ENCODE measurements around the gene MTHFS. TPM values are rescaled to one million over a fixed set of nuclear protein-coding genes. Genes with fewer than 3 reads are reported as not detected.

Gene MTHFS
- polyA plus RNA-seq, 1 donor (not counting 4 experiments of a cell fraction or from before 2014, with no cell fraction given): 33.8 TPM

DNA sequence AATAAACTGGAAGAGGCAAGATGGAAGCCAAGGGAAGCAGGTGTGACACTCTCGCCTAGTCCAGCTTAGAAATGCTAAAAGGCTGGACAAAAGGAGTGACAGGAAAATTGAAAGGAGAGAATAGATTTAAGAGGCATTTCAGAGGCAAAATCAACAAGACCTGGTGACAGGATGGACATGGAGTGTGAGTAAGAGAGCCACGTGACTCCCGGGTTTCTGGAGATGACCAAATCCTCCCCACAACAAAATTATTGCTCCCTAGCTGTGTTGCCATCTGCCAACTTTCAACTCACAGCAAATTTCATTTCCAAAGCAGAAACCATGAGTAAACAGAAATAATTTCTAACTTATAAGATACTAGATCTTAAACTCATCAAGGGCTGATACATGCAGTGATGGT is 52.6 kb downstream of the MTHFS start:
- Histone ChIP-seq H3K27ac (ENCODE audit: control insufficient read depth, insufficient read depth, low read length) (no peak overlapping the region), H3K4me3 (ENCODE audit: control insufficient read depth in 2 of 3, extremely low read depth in 1 of 3, insufficient read depth in 2 of 3, low read depth in 1 of 3, low read length in 3 of 3) (no peak overlapping the region), H2AFZ (ENCODE audit: control insufficient read depth, low read length) (no peak overlapping the region), H4K20me1 (ENCODE audit: control insufficient read depth, extremely low read depth, insufficient read depth, low read length) (no peaks in the 10 kb centered on the region), H3K9me1 (ENCODE audit: control insufficient read depth, extremely low read depth, insufficient read depth, low read length) (no peaks in the 10 kb centered on the region), H3K4me1 (ENCODE audit: control insufficient read depth, extremely low read depth, insufficient read depth, low read length) (no peaks in the 10 kb centered on the region), H3K36me3 (ENCODE audit: control insufficient read depth in 2 of 2, extremely low read depth in 1 of 2, insufficient read depth in 2 of 2, low read length in 2 of 2) (peaks cover 1 to 4% of the 10 kb centered on the region in 2 experiments), H3K4me2 (ENCODE audit: control insufficient read depth, extremely low read depth, insufficient read depth, low read depth, low read length) (no peak overlapping the region), H3K9me3 (ENCODE audit: control insufficient read depth, low read depth, low read length) (no peaks in the 10 kb centered on the region), H3K9ac (ENCODE audit: control insufficient read depth, extremely low read depth, insufficient read depth, low read length) (no peak overlapping the region), H3K79me2 (ENCODE audit: control insufficient read depth, insufficient read depth, low read length) (no peaks in the 10 kb centered on the region), H3K27me3 (ENCODE audit: control insufficient read depth, extremely low read depth, insufficient read depth, low read length) (no peaks in the 10 kb centered on the region)
- no peak for TF ChIP-seq EZH2 (IDR thresholded peaks at IDR 0.05; ENCODE audit: low read length)
- TF ChIP-seq, protein P1, sequence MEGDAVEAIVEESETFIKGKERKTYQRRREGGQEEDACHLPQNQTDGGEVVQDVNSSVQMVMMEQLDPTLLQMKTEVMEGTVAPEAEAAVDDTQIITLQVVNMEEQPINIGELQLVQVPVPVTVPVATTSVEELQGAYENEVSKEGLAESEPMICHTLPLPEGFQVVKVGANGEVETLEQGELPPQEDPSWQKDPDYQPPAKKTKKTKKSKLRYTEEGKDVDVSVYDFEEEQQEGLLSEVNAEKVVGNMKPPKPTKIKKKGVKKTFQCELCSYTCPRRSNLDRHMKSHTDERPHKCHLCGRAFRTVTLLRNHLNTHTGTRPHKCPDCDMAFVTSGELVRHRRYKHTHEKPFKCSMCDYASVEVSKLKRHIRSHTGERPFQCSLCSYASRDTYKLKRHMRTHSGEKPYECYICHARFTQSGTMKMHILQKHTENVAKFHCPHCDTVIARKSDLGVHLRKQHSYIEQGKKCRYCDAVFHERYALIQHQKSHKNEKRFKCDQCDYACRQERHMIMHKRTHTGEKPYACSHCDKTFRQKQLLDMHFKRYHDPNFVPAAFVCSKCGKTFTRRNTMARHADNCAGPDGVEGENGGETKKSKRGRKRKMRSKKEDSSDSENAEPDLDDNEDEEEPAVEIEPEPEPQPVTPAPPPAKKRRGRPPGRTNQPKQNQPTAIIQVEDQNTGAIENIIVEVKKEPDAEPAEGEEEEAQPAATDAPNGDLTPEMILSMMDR (optimal IDR thresholded peaks at IDR 0.05 in 1 of 3, IDR thresholded peaks at IDR 0.05 in 1 of 3, conservative IDR thresholded peaks at IDR 0.05 in 1 of 3; ENCODE audit: extremely low read depth in 1 of 3, insufficient read depth in 2 of 3, low read length in 3 of 3): no peak
- FAIRE-seq: no peak
- dilution Hi-C loops (cut with MboI; ENCODE audit: extremely low pct_ligation_motif_present, low sequenced_read_pairs): no loop called here
- no peak for DNase-seq (ENCODE audit: low read depth, low spot score)

DNA sequence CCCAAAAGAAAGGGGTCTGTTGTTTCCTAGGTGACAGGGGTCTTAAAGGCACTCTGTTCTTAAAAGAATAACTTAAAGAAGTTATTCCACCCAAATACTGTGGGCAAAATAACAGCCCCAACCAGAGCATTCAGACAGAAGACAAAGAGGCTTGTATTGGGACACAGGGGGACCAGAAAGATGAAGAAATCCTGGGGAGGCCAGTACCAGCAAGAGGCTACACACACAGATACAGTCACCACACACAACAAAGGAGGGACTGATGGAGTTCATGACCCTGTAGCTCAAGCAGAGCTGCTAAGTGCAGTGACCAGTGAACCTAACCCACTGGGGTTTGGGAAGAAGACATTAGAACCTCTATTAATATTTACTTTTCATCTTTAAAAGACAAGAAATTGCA is 59.0 kb downstream of the MTHFS start:
- no peak overlapping the region for H3K4me2 ChIP-seq (ENCODE audit: control insufficient read depth, extremely low read depth, insufficient read depth, low read depth, low read length)
- FAIRE-seq (no peak), DNase-seq (ENCODE audit: low read depth, low spot score) (no peak)
- no peak overlapping the region for H2AFZ ChIP-seq (ENCODE audit: control insufficient read depth, low read length)
- no peak for TF ChIP-seq EZH2 (IDR thresholded peaks at IDR 0.05; ENCODE audit: low read length)
- TF ChIP-seq, protein P1 (optimal IDR thresholded peaks at IDR 0.05 in 1 of 3, IDR thresholded peaks at IDR 0.05 in 1 of 3, conservative IDR thresholded peaks at IDR 0.05 in 1 of 3; ENCODE audit: extremely low read depth in 1 of 3, insufficient read depth in 2 of 3, low read length in 3 of 3): no peak
- H3K79me2 ChIP-seq (ENCODE audit: control insufficient read depth, insufficient read depth, low read length): no peaks in the 10 kb centered on the region
- peaks cover 2% of the 10 kb centered on the region for H3K4me1 ChIP-seq (ENCODE audit: control insufficient read depth, extremely low read depth, insufficient read depth, low read length)
- no peak overlapping the region for H3K27ac ChIP-seq (ENCODE audit: control insufficient read depth, insufficient read depth, low read length)
- dilution Hi-C loops (cut with MboI; ENCODE audit: extremely low pct_ligation_motif_present, low sequenced_read_pairs): no loop called here
- H3K9ac ChIP-seq (ENCODE audit: control insufficient read depth, extremely low read depth, insufficient read depth, low read length): no peak overlapping the region
- no peaks in the 10 kb centered on the region for H3K27me3 ChIP-seq (ENCODE audit: control insufficient read depth, extremely low read depth, insufficient read depth, low read length)
- H3K9me3 ChIP-seq (ENCODE audit: control insufficient read depth, low read depth, low read length): no peaks in the 10 kb centered on the region
- peaks cover 0 to 4% of the 10 kb centered on the region in 2 experiments for H3K36me3 ChIP-seq (ENCODE audit: control insufficient read depth in 2 of 2, extremely low read depth in 1 of 2, insufficient read depth in 2 of 2, low read length in 2 of 2)
- no peaks in the 10 kb centered on the region for H3K9me1 ChIP-seq (ENCODE audit: control insufficient read depth, extremely low read depth, insufficient read depth, low read length)
- no peak overlapping the region for H3K4me3 ChIP-seq (ENCODE audit: control insufficient read depth in 2 of 3, extremely low read depth in 1 of 3, insufficient read depth in 2 of 3, low read depth in 1 of 3, low read length in 3 of 3)
- H4K20me1 ChIP-seq (ENCODE audit: control insufficient read depth, extremely low read depth, insufficient read depth, low read length): no peaks in the 10 kb centered on the region
